GM12878 (cell line): Measurements from ENCODE around the gene ID4.

ENCODE experiments used
- CHD4 ChIP-seq: fragments of 200-600 bp; sonication (generic); IDR thresholded peaks from 2 replicates; pipeline ENCODE4 v1.6.1; 2016; ENCODE audit warnings: mild to moderate bottlenecking
- POLR2A ChIP-seq: IDR thresholded peaks from 2 replicates; pipeline ENCODE4 v1.6.1; 2011; ENCODE audit warnings: low read depth, mild to moderate bottlenecking, low read length
- TF ChIP-seq, protein P1 (sequence below), 3 experiments: IDR thresholded peaks in 2 of 3; conservative IDR thresholded peaks in 1 of 3; 2 replicates each; pipeline ENCODE4 v1.5.1; 2011; ENCODE audit warnings: low read depth in 3 of 3, low read length in 3 of 3, mild to moderate bottlenecking in 3 of 3, control low read depth in 2 of 3, moderate library complexity in 2 of 3, inconsistent platforms in 1 of 3, mixed read lengths in 1 of 3; ENCODE audit not compliant: control insufficient read depth in 2 of 3, insufficient read depth in 1 of 3; ENCODE audit errors: extremely low read depth in 1 of 3

DNA sequence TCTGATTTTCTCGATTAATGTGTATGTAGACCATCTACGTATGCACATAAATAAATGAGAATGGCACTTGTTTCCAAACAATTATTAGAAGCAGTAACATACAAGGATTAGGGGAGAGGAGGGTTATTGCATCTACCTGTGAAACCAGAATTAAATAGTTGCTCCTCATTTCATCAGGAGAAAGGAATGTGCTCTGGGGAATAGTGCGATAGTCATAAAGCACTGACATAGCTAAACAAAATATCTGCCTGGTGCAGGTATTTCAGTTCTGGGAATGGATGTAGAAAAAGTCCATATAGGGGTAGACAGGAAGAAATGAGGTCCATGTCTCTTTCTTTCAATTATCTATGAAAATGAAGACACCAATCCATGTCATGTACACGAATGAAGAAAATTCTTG is 1.6 kb upstream of the ID4 start:
- TF ChIP-seq, protein P1, sequence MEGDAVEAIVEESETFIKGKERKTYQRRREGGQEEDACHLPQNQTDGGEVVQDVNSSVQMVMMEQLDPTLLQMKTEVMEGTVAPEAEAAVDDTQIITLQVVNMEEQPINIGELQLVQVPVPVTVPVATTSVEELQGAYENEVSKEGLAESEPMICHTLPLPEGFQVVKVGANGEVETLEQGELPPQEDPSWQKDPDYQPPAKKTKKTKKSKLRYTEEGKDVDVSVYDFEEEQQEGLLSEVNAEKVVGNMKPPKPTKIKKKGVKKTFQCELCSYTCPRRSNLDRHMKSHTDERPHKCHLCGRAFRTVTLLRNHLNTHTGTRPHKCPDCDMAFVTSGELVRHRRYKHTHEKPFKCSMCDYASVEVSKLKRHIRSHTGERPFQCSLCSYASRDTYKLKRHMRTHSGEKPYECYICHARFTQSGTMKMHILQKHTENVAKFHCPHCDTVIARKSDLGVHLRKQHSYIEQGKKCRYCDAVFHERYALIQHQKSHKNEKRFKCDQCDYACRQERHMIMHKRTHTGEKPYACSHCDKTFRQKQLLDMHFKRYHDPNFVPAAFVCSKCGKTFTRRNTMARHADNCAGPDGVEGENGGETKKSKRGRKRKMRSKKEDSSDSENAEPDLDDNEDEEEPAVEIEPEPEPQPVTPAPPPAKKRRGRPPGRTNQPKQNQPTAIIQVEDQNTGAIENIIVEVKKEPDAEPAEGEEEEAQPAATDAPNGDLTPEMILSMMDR (IDR thresholded peaks at IDR 0.05 in 2 of 3, conservative IDR thresholded peaks at IDR 0.05 in 1 of 3; ENCODE audit: control insufficient read depth in 2 of 3, extremely low read depth in 1 of 3, insufficient read depth in 1 of 3, low read depth in 3 of 3, low read length in 3 of 3) = no peak
- TF ChIP-seq CHD4 = no peak
- no peak for TF ChIP-seq POLR2A
